Measurements from ENCODE around the gene MUC12. TPM values are rescaled to one million over a fixed set of nuclear protein-coding genes. Genes with fewer than 3 reads are reported as not detected.
A peak's percentile ranks its signal among the peaks of the same experiment; 100 is the strongest.

The MUC12 gene
- total RNA-seq, 1 donor from 2014 or later, result not detected

- intact Hi-C loops (cut with micrococcal nuclease), result no loop called here
- ATAC-seq, result no peak
- DNase-seq, result no peak
Observed at GRCh38 chr7:100951888-100952560, 17.3 kb upstream of the MUC12 start.

DNA sequence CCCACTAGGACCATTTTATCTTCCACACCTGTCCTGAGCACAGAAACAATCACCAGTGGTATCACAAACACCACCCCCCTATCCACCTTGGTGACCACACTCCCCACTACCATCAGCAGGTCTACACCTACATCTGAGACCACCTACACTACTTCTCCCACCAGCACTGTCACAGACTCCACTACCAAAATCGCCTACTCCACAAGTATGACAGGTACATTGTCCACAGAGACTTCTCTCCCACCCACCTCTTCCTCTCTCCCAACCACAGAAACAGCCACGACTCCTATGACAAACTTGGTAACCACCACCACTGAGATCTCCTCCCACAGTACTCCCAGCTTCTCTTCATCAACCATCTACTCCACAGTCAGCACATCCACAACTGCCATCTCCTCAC, 16.7 kb upstream of the MUC12 start:
- ATAC-seq, result no peak
- no peak for DNase-seq
- intact Hi-C loops (cut with micrococcal nuclease), result no loop called here

GRCh38 chr7:100957832-100958421, 11.4 kb upstream of the MUC12 start:
- ATAC-seq (no peak), DNase-seq (no peak)
- intact Hi-C loops (cut with micrococcal nuclease), result no loop called here

GRCh38 chr7:100959894-100960293, 9.5 kb upstream of the MUC12 start:
- DNase-seq (no peak), ATAC-seq (no peak)
- intact Hi-C loops (cut with micrococcal nuclease), result no loop called here

GRCh38 chr7:100962537-100962936, 6.8 kb upstream of the MUC12 start:
- DNase-seq (no peak), ATAC-seq (no peak)
- intact Hi-C loops (cut with micrococcal nuclease), result no loop called here

- DNase-seq (no peak), ATAC-seq (no peak)
- intact Hi-C loops (cut with micrococcal nuclease), result no loop called here
Observed at GRCh38 chr7:100963386-100963785, 6.0 kb upstream of the MUC12 start.

DNA sequence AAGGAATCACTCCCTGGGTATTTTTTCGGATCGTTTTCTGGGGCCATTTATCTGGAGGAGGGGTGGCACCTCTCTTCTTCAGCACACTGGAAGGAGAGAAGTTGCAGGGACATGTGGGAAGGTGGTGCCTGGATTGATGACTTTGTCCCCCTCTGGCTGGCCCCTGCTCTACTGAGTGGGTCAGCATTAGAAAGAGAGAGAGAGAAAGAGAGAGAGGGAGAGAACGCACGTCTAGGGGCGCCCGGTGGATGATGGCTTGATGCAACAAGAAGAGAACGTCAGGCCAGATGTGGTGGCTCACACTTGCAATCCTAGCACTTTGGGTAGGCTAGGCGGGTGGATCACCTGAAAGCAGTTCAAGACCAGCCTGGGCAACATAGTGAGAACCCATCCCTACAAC, 5.5 kb upstream of the MUC12 start:
- ATAC-seq (no peak), DNase-seq (no peak)
- intact Hi-C loops (cut with micrococcal nuclease), result no loop called here

DNA sequence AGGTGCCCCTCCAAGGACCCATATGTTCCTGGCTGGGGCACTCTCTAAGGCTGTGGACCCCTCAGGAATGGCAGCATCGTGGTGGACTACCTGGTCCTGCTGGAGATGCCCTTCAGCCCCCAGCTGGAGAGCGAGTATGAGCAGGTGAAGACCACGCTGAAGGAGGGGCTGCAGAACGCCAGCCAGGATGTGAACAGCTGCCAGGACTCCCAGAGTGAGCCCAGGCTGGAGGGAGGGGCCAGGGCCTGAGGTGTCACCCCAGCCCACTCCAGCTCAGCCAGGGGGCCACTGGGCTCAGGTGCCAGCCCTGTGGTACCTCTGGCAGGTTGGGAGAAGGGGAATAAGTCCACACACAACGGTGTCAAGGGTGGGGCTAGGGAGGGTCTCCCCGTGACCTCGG, 4.7 kb upstream of the MUC12 start:
- ATAC-seq (no peak), DNase-seq (no peak)
- intact Hi-C loops (cut with micrococcal nuclease), result no loop called here

- intact Hi-C loops (cut with micrococcal nuclease), result no loop called here
- DNase-seq, result no peak
- no peak for ATAC-seq
Observed at GRCh38 chr7:100965045-100965722, 4.2 kb upstream of the MUC12 start.

- ATAC-seq (peak; percentile 71), DNase-seq (peak; percentile 76)
- intact Hi-C loops (cut with micrococcal nuclease), result no loop called here
Observed at GRCh38 chr7:100965723-100966541, 3.4 kb upstream of the MUC12 start.

GRCh38 chr7:100966542-100967291, 2.6 kb upstream of the MUC12 start:
- peak; percentile 33 for DNase-seq
- intact Hi-C loops (cut with micrococcal nuclease), result no loop called here
- ATAC-seq, result no peak

- DNase-seq (no peak), ATAC-seq (no peak)
- intact Hi-C loops (cut with micrococcal nuclease), result no loop called here
Observed at GRCh38 chr7:100967292-100967863, 2.0 kb upstream of the MUC12 start.

DNA sequence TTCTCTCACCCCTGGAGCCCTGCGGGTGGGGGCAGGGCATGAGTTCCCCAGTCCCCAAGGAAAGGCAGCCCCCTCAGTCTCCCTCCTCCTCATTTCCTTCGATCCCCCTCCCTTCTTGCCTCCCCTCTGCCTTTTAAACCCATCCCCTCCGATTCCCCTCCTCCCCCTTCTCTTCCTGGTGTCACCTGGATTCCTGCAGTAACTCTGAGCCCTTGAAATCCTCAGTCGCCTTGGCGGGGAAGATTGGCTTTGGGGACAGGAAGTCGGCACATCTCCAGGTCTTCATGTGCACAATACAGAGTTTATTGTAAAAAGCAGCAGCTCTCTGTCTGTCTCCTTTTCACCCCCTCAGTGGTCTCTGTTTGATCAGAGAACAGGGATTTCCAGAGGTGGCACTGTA, 1.3 kb upstream of the MUC12 start:
- ATAC-seq, result no peak
- intact Hi-C loops (cut with micrococcal nuclease), result no loop called here

DNA sequence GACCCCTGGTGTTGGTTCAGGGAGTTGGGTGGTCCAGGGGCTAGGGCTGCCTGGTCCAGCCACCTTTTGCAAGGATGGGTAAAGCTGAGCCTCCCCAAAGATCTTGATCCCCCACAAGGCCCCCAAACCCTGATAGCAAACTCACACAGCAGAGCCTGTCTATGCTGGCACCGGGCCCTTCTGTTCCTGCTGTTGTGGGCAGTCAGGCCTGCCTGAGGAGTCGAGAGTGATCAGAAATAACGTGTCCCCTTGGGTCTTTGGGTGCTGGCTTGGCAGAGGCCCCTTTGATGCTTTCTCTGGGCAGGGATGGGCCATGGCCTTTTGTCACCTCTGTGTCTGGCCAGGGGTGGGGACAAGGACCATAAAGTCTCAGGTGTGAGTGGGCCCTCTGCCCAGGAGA, 715 bp upstream of the MUC12 start:
- DNase-seq (no peak), ATAC-seq (no peak)
- intact Hi-C loops (cut with micrococcal nuclease), result no loop called here

More for the DNA sequence above, 1.3 kb upstream of the MUC12 start:
- DNase-seq, result no peak

DNA sequence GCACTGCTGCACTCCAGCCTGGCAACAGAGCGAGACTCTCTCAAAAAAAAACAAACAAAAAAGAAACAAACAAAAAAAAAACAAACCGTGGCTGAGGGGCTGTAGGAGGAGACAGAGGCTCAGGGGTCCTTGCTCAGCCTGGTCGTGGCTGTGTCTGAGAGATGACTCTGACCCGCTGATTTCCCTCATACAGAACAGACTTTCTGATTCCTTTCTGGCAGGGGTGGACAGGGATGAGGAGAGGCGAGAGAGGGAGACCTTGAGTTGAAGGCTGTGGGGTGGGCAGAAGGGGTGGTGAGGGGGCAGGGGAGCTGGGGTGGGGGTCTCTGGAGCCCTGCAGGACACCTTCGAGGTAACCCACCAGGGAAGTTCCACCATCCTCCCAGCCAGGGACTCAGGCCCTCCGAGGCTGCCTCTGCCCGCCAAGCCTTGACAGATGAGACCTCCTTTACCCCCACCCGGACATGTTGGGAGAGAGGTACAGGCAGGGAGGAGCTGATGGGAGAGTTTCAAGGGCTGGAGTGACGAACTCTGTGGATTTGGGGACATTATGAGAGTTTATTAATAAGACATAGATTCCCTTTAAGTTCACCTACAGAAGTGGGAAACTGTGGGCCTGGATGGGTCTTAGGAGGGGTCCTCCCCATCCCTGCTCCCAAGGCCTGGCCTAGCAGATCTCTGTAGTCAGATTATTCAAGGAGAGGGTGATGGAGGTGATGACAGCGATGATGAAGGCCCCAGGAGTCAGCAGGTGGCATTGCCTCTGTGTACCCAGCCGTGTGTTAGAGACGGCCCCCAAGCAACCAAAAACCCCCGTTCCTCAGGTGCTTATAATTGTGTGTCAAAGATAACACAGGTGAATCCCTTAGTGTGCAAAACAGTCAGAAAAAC, 2.0 kb downstream of the MUC12 start:
- intact Hi-C loops (cut with micrococcal nuclease), result no loop called here
- no peak for ATAC-seq
- no peak for DNase-seq

- DNase-seq (no peak), ATAC-seq (no peak)
- intact Hi-C loops (cut with micrococcal nuclease), result no loop called here
Observed at GRCh38 chr7:100972002-100972347, 2.6 kb downstream of the MUC12 start.

DNA sequence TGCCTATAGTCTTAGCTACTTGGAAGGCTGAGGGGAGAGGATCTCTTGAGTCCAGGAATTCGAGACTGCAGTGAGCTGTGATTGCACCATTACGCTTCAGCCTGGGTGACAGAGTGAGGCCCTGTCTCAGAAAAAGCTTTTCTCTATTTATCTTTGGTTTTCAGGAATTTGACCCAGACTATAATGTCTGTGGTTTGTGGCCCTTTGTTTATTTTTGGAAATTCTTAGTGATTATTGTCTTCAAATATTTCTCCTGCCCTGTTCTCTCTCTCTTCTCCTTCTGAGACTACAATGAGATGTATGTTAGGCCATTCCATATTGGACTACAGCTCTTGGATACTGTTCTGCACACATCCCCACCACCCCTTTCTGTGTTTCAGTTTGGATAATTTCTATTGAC, 4.7 kb downstream of the MUC12 start:
- intact Hi-C loops (cut with micrococcal nuclease), result no loop called here
- DNase-seq (no peak), ATAC-seq (no peak)

- ATAC-seq (no peak), DNase-seq (no peak)
- intact Hi-C loops (cut with micrococcal nuclease), result no loop called here
Observed at GRCh38 chr7:100975371-100975821, 6.0 kb downstream of the MUC12 start.

All from left ventricle myocardium superior (tissue), 1 donor.